ENCODE results near the gene ZNF804B. TPM values are rescaled to one million over a fixed set of nuclear protein-coding genes. Genes with fewer than 3 reads are reported as not detected.

Gene ZNF804B
- total RNA-seq, 1 experiment from 2014 or later = not detected

DNA sequence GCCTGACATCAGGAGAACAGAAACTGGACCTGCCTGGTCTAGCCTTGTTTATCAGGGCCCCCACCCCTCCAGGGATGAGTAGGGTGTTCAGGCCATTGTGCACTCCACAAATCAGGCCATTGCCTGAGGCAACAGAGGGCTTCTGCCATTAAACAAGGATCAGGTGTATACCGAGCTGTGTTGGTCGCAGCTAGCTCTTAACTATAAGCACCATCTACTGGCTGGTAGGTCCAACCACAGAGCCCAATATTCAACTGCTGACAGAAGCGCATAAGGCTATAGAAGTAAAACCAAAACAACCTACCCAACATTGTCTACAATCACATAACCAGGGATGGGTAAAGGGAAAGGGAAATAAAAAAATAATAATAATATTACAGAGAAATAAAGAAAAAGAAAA is 487.7 kb downstream of the ZNF804B start:
- DNase-seq (ENCODE audit: low read depth) = no peak

DNA sequence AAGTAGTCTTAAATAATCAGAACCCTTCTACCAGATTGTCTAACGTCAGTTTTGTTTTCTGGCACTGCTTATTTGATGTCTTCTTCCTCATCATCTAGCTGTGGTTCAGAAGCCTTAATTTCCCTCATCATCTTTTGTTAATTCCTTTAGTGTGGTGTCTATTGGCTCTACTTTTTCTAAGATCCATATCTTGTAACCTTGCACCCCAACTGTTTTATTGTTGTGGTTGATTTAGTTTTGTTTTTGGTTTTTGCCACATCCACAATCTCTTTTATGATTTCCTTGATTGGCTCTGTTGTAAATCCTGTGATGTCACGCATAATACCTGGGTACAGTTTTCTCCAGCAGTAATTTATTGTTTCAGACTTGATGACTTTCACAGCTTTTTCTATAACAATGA is 499.6 kb downstream of the ZNF804B start:
- DNase-seq (ENCODE audit: low read depth) = no peak

DNA sequence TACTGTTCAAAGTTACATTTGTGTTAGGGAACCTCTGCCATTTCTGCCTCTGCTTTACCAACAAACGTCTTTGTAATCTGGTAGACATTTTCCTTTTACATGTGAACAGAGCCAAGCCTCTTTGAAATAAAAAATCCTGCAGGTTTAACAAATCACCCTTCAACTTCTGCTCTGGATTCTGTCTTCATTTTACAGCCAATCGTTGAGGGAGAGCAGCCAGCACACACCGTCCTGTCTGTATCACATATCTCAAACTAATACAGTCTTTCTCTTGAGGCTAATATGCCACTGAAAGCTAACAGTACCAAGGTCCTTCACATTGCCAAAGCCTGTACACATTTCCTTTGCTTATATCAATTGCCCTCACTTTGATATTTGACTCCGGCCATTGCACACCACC is 504.6 kb downstream of the ZNF804B start:
- DNase-seq (ENCODE audit: low read depth) = no peak

DNA sequence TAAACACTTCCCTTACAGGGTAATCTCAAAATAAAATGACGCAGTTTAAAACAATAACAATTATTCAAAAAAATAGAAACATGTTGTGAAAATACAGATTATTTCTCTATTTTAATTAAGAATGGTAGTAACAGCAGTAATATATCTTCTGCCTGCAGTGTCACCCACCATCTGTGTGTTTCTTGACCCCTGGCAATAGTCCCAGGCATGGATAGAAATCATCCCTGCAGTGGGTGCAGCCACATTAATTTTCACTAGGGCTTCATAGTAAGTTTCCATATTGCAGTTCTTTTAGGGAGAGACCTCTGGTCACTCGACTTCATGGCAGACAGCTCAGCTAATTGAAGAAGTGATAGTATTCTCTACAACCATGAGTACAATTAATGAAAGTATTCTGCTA is 506.1 kb downstream of the ZNF804B start:
- DNase-seq (ENCODE audit: low read depth) = no peak

DNA sequence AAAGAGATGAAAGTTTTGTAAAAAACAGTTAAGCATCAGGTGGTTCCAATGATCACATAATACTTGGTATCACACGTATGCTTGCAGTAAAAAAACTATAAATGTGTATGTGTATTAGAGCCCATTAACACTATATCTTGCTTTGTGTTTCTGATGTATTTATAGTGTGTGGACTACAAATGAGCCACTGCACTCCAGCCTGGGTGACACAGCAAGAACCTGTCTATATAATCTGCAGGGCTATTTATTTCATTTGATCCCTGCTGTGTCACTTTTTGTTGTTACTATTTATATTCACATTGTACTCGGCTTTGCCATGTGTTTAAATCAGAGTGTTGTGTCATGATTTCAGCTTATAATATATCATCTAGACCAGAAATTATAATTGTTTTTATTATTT is 523.8 kb downstream of the ZNF804B start:
- no peak for DNase-seq (ENCODE audit: low read depth)

DNA sequence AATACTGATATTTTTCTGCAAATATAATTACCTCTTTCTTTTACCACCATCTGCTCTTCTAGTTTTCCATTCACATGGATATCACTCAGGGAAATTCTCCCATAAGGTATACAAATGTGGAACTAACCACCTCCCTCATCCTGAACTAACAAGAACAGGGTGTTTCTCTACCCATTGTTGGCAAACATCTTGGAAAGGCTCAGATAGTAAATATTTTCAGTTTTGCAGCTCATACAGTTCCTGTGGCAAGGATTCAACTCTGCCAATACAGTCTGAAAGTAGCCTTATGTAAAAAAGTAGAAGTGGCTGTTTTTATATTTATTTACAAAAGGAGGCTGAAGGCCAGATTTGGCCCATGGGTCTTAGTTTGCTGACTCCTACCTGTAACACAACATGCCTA is 549.0 kb downstream of the ZNF804B start:
- DNase-seq (ENCODE audit: low read depth) = no peak

DNA sequence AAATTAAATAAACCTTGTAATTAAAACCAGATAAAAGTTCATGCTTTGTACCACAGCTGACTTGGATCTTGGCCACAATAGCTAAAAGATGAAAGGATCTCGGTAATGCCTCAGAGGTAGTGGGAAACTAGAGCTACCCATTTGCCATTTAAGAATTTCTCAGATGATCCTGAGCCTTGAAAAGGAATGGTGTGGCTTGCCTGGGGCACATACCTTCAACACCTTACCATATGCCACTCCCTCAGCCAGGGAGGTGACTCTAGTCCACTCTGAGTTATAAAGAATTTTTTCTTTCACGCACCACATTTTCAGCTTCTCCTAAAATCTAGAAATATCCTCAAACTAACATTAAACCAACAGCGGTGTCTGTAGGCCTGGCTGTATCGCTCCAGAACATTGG is 552.4 kb downstream of the ZNF804B start:
- no peak for DNase-seq (ENCODE audit: low read depth)

DNA sequence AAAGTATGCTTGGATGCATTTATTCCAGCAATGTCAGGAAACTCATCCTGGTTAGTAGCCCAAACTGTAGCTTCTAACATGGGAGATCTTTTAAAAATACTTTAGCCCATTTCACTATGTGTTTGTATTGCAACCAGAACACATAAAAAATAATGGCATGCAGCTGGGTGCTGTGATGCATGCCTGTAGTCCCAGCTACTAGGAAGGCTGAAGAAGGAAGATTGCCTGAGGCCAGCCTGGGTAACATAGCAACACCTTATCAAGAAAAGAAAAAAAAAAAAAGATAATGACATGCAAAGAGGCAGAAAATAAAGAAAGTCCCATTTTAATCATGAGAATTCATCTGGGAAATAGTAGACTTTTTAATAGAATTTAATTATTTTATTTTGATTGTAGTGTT is 553.1 kb downstream of the ZNF804B start:
- DNase-seq (ENCODE audit: low read depth) = no peak

DNA sequence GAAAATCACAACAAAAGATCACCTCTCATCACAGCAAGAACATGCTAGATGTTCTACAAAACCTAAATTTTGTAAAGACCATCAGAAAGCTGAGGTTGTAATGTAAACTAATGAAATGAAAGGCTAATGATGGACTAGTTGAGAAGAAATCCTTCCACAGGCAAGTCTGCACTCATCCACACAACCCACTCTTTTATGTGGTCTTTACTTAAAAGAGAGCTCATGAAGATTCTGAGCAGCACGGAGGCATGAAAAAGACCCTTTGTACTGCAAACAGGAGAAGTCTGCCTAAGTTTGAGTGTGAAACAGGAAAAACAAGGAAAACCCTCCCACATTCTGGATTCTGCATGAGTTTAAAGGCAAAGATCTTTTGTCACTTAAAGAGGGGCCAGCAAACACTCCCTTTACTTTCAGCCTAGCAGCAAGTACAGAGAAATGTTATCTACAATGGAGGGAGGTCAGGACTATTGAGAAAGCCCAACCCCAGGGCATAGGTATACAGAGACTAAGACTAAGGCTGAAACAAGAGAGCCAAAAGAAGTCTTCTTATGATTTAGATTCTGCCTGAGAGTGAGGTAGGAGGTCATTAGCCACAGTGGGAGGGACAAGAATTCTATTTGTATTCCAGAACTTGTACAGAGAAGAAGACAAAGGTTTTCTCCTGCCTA is 557.2 kb downstream of the ZNF804B start:
- no peak for DNase-seq (ENCODE audit: low read depth)

DNA sequence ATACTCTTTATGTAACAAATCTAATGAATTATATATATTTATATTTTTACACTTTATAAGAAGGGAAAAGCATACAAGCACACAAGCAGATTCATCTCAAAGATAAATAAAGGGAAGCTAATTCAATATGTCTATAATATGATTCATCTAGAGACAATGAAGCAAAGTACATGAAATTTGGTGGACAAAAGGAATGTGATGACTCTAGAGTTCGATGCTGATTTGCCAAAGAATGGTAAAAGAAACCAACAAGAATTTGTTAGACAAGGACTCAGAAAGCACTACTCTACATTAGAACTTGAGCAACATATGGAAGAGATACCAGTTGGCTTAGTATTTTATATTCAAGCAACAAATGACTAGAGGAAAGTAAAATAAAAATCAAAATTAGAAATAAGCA is 572.5 kb downstream of the ZNF804B start:
- DNase-seq (ENCODE audit: low read depth) = peak; percentile 5

DNA sequence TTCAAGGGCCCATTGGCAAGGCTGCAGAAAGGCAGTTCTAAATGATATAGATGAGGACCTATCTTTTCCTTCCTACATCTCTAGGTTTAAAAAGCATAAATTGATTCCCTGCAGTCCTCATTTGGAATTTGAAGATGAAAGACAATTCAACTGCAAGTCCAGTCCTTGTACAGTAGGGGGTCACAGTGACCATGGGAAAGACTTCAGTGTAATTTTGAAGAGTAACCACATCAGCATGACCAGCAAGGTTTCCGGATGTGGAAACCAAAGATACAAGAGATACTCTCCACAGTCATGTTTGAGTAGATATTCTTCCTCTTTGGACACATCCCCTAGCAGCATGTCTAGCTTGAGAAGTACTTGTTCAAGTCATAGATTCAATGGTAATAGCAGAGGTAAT is 575.3 kb downstream of the ZNF804B start:
- DNase-seq (ENCODE audit: low read depth) = peak; percentile 38

DNA sequence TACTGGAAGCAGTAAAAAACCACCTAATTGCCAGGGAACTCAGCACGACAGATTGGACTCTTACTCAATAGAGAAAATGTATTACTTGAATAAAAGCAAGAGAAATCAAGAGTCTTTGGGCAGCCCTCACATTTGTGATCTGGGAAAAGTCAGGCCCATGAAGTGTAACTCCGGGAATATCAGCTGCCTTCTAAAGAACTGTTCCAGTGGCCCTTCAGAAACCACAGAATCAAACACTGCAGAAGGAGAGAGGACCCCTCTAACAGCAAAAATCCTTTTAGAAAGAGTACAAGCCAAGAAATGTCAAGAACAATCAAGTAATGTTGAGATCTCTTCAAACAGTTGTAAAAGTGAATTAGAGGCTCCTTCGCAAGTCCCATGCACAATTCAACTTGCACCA is 576.0 kb downstream of the ZNF804B start:
- DNase-seq (ENCODE audit: low read depth) = no peak

DNA sequence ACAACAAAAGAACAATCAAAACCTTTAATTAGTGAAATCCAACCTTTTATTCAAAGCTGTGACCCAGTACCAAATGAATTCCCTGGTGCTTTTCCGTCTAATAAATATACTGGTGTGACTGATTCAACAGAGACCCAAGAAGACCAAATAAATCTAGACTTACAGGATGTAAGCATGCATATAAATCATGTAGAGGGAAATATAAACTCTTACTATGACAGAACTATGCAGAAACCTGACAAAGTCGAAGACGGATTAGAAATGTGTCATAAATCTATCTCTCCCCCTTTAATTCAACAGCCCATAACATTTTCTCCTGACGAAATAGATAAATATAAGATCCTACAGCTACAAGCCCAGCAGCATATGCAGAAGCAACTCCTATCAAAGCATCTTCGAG is 576.6 kb downstream of the ZNF804B start:
- DNase-seq (ENCODE audit: low read depth) = no peak

DNA sequence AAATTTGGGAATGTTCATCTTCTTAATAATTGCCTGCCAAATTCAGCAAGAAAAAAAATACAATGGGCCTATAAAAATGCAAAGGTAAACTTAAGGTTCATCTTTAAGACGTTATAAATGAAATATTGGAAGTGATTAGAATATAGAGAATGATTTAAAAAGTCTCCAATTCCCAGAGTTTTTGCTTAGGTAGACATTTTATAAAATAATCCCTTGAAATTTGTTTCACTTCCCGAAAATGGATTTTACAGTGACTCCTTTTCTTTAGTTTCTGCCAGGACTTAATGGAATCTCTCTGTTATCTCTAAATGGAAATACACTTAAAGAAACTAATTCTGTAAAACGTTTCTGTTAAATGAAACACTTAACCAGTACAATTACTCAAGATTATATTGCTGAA is 580.2 kb downstream of the ZNF804B start:
- DNase-seq (ENCODE audit: low read depth) = no peak

DNA sequence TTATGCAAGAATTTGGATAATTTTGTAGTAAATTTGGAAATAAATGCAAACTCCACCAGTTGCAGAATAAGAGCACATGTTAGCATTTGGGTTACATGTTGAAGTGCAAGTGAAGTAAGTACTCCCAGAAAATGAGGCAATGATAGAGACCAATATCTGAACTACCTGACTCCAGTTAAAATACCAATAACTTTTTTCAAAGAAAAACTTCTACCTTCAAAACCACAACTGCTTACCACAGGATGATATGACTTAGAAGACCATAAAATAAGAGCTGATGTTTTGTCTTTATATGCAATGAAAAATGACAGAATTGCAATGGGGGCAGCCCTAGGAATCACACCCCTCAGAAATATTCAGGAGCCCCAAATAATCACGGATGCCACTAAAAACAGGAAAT is 597.6 kb downstream of the ZNF804B start:
- no peak for DNase-seq (ENCODE audit: low read depth)

DNA sequence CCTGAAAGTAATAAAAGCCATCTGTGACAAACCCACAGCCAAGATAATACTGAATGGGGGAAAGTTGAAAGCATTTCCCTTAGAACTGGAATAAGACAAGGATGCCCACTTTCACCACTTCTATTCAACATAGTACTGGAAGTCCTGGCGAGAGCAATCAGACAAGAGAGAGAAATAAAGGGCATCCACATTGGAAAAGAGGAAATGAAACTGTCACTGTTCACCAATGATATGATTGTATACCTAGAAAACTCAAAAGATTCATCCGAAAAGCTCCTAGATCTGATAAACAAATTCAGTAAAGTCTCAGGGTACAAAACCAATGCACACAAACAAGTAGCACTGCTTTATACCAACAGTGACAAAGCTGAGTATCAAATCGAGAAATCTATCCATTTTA is 617.7 kb downstream of the ZNF804B start:
- DNase-seq (ENCODE audit: low read depth) = no peak

DNA sequence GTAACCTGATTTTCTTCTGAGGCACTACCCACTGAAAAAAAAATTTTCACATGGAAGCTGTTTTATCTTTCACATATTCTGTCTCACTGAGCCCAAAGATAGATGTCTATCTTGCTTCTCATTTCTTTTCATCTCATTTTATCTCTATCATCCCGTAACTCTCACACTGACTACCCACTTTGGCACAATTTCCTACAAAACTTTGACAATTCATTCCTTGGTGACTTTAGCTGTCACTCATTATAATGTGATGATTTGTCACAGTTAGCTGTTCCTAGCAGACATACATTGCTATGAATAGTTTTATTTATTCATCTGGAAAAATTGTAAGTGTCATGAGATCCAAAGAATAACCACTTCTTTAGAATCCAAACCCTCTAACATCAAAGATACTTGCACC is 625.9 kb downstream of the ZNF804B start:
- DNase-seq (ENCODE audit: low read depth) = no peak

Small RNA genes lying within 50 kb of the gene (small RNA-seq; reads per million reads assigned to genes)
- gene AC002127.1 = not detected

Other genes with a start within 250 kb of the ZNF804B start
- not detected in 2 replicates for gene TEX47, start 36.0 kb downstream of the ZNF804B start, total RNA-seq (2014; rRNA removed; shearing (Covaris generic))